GM23338 (cell line): ENCODE data around the gene SSTR3. TPM values are rescaled to one million over a fixed set of nuclear protein-coding genes. Genes with fewer than 3 reads are reported as not detected.

ENCODE experiments used
- ATAC-seq: fragments of 200-7000 bp; cut with Tn5 transposase; 3 replicates; pipeline ENCODE4 v1.9.1; 2020
- DNase-seq: peaks from one replicate; pipeline ENCODE4 v3.0.0-alpha.2; 2015; ENCODE audit warnings: low spot score
- H2AFZ ChIP-seq: fragments of 200-600 bp; sonication (generic); 2 replicates; pipeline ENCODE4 v1.8.0; 2016; ENCODE audit warnings: antibody characterized with exemption, mild to moderate bottlenecking, moderate library complexity
- H3F3A ChIP-seq: fragments of 200-600 bp; sonication (generic); replicated peaks from 2 replicates; pipeline ENCODE4 v1.8.0; 2017; ENCODE audit warnings: antibody characterized with exemption, mixed run types, low read depth
- H3K27ac ChIP-seq: fragments of 200-600 bp; sonication (generic); 2 replicates; pipeline ENCODE4 v1.6.1; 2016; ENCODE audit warnings: low read depth
- H3K27me3 ChIP-seq: fragments of 200-600 bp; sonication (generic); 2 replicates; pipeline ENCODE4 v1.8.0; 2016; ENCODE audit warnings: mild to moderate bottlenecking, mixed run types, moderate library complexity; ENCODE audit not compliant: insufficient read depth
- H3K36me3 ChIP-seq: fragments of 200-600 bp; sonication (generic); 2 replicates; pipeline ENCODE4 v1.8.0; 2016; ENCODE audit warnings: mild to moderate bottlenecking; ENCODE audit not compliant: insufficient read depth
- H3K4me1 ChIP-seq: fragments of 200-600 bp; sonication (generic); 2 replicates; pipeline ENCODE4 v1.8.0; 2016; ENCODE audit warnings: mild to moderate bottlenecking, moderate library complexity; ENCODE audit not compliant: insufficient read depth
- H3K4me2 ChIP-seq: fragments of 200-600 bp; sonication (generic); 2 replicates; pipeline ENCODE4 v1.7.1; 2017; ENCODE audit warnings: mixed run types
- H3K4me3 ChIP-seq: fragments of 200-600 bp; sonication (generic); 2 replicates; pipeline ENCODE4 v1.6.1; 2016; ENCODE audit warnings: mixed run types
- H3K79me2 ChIP-seq: fragments of 200-600 bp; sonication (generic); replicated peaks from 2 replicates; pipeline ENCODE4 v1.8.0; 2017; ENCODE audit warnings: mild to moderate bottlenecking; ENCODE audit not compliant: insufficient read depth
- H3K9me2 ChIP-seq: fragments of 200-600 bp; sonication (generic); 2 replicates; pipeline ENCODE4 v1.8.0; 2017; ENCODE audit not compliant: insufficient read depth
- H4K20me1 ChIP-seq: fragments of 200-600 bp; sonication (generic); replicated peaks from 2 replicates; pipeline ENCODE4 v1.8.0; 2017; ENCODE audit warnings: mild to moderate bottlenecking; ENCODE audit not compliant: insufficient read depth
- H3K27ac Mint-ChIP-seq: 2 replicates; pipeline ENCODE4 v1.8.0; 2020; ENCODE audit warnings: inconsistent platforms, mild to moderate bottlenecking, moderate library complexity, mixed read lengths
- H3K27me3 Mint-ChIP-seq: 3 replicates; pipeline ENCODE4 v1.8.0; 2022; ENCODE audit warnings: low read depth, mild to moderate bottlenecking, moderate library complexity, mixed read lengths, inconsistent platforms; ENCODE audit not compliant: insufficient read depth, poor library complexity
- H3K36me3 Mint-ChIP-seq: 3 replicates; pipeline ENCODE4 v1.8.0; 2021; ENCODE audit warnings: low read depth, mild to moderate bottlenecking, inconsistent platforms, moderate library complexity, mixed read lengths
- H3K4me1 Mint-ChIP-seq: 3 replicates; pipeline ENCODE4 v1.8.0; 2020; ENCODE audit warnings: mild to moderate bottlenecking, inconsistent platforms, mixed read lengths
- H3K4me3 Mint-ChIP-seq: 3 replicates; pipeline ENCODE4 v1.8.0; 2021; ENCODE audit warnings: moderate library complexity, mild to moderate bottlenecking, inconsistent platforms, mixed read lengths
- H3K9me3 Mint-ChIP-seq: 3 replicates; pipeline ENCODE4 v1.8.0; 2020; ENCODE audit warnings: moderate library complexity, mild to moderate bottlenecking, inconsistent platforms, mixed read lengths
- CREB1 ChIP-seq: fragments of 250-450 bp; sonication (Bioruptor Pico); IDR thresholded peaks from 2 replicates; pipeline ENCODE4 v1.5.0; 2020; ENCODE audit warnings: low read depth, mild to moderate bottlenecking, moderate library complexity
- CTCF ChIP-seq, 2 experiments: fragments of 200-600 bp in 1 of 2; sonication (generic) in 1 of 2; conservative IDR thresholded peaks; 2 replicates each; pipeline versions ENCODE4 v1.5.1 to v1.6.1; 2016 to 2017; ENCODE audit warnings: antibody characterized with exemption in 2 of 2, low read depth in 2 of 2, mild to moderate bottlenecking in 2 of 2, moderate library complexity in 1 of 2
- EZH2 ChIP-seq: fragments of 200-600 bp; sonication (generic); IDR thresholded peaks from one replicate; pipeline ENCODE4 v1.8.0; 2017; ENCODE audit warnings: antibody characterized with exemption, mild to moderate bottlenecking, low read depth; ENCODE audit not compliant: unreplicated experiment
- EZH2phosphoT487 ChIP-seq: fragments of 200-600 bp; sonication (generic); IDR thresholded peaks from one replicate; pipeline ENCODE4 v1.8.1; 2018; ENCODE audit warnings: antibody characterized with exemption; ENCODE audit not compliant: unreplicated experiment
- JUNB ChIP-seq: IDR thresholded peaks from one replicate; pipeline ENCODE4 v1.6.1; 2016; ENCODE audit warnings: antibody characterized with exemption; ENCODE audit not compliant: unreplicated experiment
- POLR2AphosphoS5 ChIP-seq: IDR thresholded peaks from 2 replicates; pipeline ENCODE4 v1.6.1; 2016; ENCODE audit warnings: antibody characterized with exemption, low read depth
- REST ChIP-seq: IDR thresholded peaks from one replicate; pipeline ENCODE4 v1.6.1; 2018; ENCODE audit warnings: antibody characterized with exemption; ENCODE audit not compliant: unreplicated experiment
- STAT1 ChIP-seq: IDR thresholded peaks from one replicate; pipeline ENCODE4 v1.6.1; 2016; ENCODE audit warnings: antibody characterized with exemption; ENCODE audit not compliant: unreplicated experiment
- ZNF114 ChIP-seq: fragments of 250-450 bp; sonication (Bioruptor Pico); IDR thresholded peaks from 2 replicates; pipeline ENCODE4 v1.5.0; 2020; ENCODE audit warnings: mild to moderate bottlenecking, moderate library complexity
- ZNF331 ChIP-seq: fragments of 250-450 bp; sonication (Bioruptor Pico); IDR thresholded peaks from 2 replicates; pipeline ENCODE4 v1.5.0; 2020; ENCODE audit warnings: low read depth, mild to moderate bottlenecking, moderate library complexity
- polyA plus RNA-seq: library from polyadenylated mRNA; unstranded; fragments of >200 nt; fragmentation: Nextera tagmentation; extraction: Ambion mirVana; gene quantifications from 2 replicates; pipeline ENCODE4 v1.2.1, GENCODE V29; 2016
- total RNA-seq: library from RNA; depleted of rRNA; stranded (reverse); fragments of >200 nt; shearing (Covaris generic); gene quantifications from 2 replicates; pipeline ENCODE4 v1.2.3, GENCODE V29; 2014
- TF ChIP-seq, protein P1 (sequence below): fragments of 250-450 bp; sonication (Bioruptor Pico); IDR thresholded peaks from 2 replicates; pipeline ENCODE4 v1.5.0; 2020; ENCODE audit warnings: mild to moderate bottlenecking, moderate library complexity
- TF ChIP-seq, protein P2 (sequence below): IDR thresholded peaks from 2 replicates; pipeline ENCODE4 v1.6.1; 2016; ENCODE audit warnings: antibody characterized with exemption

SSTR3 gene
- total and polyA plus RNA-seq, 2 experiments from 2014 or later: 0.66 TPM; not detected in 1

DNA sequence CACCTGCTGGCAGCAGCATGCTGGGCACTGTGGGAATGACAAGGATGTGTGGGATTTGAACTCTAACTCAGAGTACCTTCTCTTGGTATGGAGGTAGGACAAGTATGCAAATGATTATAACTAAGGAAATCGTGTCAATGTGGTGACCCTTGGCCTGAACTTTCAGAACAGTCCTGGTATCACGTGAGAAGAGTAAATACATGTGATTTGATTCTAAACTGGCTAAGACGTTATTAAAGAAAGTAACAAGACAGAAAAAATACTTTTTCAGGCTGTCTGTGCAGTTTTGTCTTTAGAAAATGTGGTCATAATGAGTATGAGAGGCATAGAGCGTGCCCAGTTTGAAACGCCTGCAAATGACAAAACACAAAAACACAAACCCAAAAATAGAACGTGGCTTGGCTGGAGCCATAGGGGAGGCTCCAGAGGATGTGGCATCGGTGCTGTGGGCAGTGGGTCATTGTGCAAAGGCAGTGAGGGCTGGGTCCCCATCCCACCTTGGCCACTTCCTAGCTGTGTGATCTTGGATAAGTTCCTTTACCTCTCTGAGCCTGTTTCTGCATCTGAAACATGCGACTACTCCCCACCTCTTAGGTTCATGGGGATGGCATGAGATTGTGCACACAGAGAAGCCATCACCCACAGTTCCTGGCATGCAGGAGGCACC lies 44.2 kb downstream of the SSTR3 start:
- peaks cover 15% of the 10 kb centered on the region for H3K4me1 ChIP-seq
- TF ChIP-seq, protein P1, sequence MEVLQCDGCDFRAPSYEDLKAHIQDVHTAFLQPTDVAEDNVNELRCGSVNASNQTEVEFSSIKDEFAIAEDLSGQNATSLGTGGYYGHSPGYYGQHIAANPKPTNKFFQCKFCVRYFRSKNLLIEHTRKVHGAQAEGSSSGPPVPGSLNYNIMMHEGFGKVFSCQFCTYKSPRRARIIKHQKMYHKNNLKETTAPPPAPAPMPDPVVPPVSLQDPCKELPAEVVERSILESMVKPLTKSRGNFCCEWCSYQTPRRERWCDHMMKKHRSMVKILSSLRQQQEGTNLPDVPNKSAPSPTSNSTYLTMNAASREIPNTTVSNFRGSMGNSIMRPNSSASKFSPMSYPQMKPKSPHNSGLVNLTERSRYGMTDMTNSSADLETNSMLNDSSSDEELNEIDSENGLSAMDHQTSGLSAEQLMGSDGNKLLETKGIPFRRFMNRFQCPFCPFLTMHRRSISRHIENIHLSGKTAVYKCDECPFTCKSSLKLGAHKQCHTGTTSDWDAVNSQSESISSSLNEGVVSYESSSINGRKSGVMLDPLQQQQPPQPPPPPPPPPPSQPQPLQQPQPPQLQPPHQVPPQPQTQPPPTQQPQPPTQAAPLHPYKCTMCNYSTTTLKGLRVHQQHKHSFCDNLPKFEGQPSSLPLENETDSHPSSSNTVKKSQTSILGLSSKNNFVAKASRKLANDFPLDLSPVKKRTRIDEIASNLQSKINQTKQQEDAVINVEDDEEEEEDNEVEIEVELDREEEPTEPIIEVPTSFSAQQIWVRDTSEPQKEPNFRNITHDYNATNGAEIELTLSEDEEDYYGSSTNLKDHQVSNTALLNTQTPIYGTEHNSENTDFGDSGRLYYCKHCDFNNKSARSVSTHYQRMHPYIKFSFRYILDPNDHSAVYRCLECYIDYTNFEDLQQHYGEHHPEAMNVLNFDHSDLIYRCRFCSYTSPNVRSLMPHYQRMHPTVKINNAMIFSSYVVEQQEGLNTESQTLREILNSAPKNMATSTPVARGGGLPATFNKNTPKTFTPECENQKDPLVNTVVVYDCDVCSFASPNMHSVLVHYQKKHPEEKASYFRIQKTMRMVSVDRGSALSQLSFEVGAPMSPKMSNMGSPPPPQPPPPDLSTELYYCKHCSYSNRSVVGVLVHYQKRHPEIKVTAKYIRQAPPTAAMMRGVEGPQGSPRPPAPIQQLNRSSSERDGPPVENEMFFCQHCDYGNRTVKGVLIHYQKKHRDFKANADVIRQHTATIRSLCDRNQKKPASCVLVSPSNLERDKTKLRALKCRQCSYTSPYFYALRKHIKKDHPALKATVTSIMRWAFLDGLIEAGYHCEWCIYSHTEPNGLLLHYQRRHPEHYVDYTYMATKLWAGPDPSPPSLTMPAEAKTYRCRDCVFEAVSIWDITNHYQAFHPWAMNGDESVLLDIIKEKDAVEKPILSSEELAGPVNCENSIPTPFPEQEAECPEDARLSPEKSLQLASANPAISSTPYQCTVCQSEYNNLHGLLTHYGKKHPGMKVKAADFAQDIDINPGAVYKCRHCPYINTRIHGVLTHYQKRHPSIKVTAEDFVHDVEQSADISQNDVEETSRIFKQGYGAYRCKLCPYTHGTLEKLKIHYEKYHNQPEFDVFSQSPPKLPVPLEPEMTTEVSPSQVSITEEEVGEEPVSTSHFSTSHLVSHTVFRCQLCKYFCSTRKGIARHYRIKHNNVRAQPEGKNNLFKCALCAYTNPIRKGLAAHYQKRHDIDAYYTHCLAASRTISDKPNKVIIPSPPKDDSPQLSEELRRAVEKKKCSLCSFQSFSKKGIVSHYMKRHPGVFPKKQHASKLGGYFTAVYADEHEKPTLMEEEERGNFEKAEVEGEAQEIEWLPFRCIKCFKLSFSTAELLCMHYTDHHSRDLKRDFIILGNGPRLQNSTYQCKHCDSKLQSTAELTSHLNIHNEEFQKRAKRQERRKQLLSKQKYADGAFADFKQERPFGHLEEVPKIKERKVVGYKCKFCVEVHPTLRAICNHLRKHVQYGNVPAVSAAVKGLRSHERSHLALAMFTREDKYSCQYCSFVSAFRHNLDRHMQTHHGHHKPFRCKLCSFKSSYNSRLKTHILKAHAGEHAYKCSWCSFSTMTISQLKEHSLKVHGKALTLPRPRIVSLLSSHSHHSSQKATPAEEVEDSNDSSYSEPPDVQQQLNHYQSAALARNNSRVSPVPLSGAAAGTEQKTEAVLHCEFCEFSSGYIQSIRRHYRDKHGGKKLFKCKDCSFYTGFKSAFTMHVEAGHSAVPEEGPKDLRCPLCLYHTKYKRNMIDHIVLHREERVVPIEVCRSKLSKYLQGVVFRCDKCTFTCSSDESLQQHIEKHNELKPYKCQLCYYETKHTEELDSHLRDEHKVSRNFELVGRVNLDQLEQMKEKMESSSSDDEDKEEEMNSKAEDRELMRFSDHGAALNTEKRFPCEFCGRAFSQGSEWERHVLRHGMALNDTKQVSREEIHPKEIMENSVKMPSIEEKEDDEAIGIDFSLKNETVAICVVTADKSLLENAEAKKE (CRISPR knock-in tag): no peak
- no peak for TF ChIP-seq EZH2phosphoT487
- TF ChIP-seq STAT1: no peak
- no peak for TF ChIP-seq ZNF114
- no peak for TF ChIP-seq CREB1 (CRISPR knock-in tag)
- TF ChIP-seq EZH2: no peak
- TF ChIP-seq CTCF (conservative IDR thresholded peaks at IDR 0.05; ENCODE audit: low read depth in 2 of 2): no peak
- TF ChIP-seq, protein P2, sequence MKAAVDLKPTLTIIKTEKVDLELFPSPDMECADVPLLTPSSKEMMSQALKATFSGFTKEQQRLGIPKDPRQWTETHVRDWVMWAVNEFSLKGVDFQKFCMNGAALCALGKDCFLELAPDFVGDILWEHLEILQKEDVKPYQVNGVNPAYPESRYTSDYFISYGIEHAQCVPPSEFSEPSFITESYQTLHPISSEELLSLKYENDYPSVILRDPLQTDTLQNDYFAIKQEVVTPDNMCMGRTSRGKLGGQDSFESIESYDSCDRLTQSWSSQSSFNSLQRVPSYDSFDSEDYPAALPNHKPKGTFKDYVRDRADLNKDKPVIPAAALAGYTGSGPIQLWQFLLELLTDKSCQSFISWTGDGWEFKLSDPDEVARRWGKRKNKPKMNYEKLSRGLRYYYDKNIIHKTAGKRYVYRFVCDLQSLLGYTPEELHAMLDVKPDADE: no peak
- no peak for TF ChIP-seq REST
- TF ChIP-seq ZNF331: no peak
- TF ChIP-seq POLR2AphosphoS5: no peak
- no peak for TF ChIP-seq JUNB
- no peak overlapping the region for H3K4me2 ChIP-seq
- no peak overlapping the region for H2AFZ ChIP-seq
- no peak overlapping the region for H3K27ac ChIP-seq
- ATAC-seq (no peak), DNase-seq (no peak)
- Mint-ChIP-seq H3K4me1 (peaks cover 26% of the 10 kb centered on the region), H3K27ac (no peak overlapping the region), H3K4me3 (no peak overlapping the region), H3K9me3 (no peaks in the 10 kb centered on the region), H3K36me3 (no peaks in the 10 kb centered on the region), H3K27me3 (peaks cover 13% of the 10 kb centered on the region)
- H3K27me3 ChIP-seq: no peaks in the 10 kb centered on the region
- H3F3A ChIP-seq: no peaks in the 10 kb centered on the region
- no peaks in the 10 kb centered on the region for H3K9me2 ChIP-seq
- H3K4me3 ChIP-seq: no peak overlapping the region
- H3K79me2 ChIP-seq: no peaks in the 10 kb centered on the region
- no peaks in the 10 kb centered on the region for H3K36me3 ChIP-seq
- H4K20me1 ChIP-seq: no peaks in the 10 kb centered on the region
